A673 (cell line): ENCODE data around the gene CHMP3. TPM values are rescaled to one million over a fixed set of nuclear protein-coding genes. Genes with fewer than 3 reads are reported as not detected.

Source experiments
- BruUV-seq: library from RNA; stranded (reverse); fragments of 400-500 nt; replicated peaks from 2 replicates; lab custom pipeline; 2021; lab: Mats Ljungman, UMichigan
- CTCF ChIA-PET: fragments of 300-600 bp; sonication (Branson Sonifier 250); formaldehyde crosslinking; loops from one replicate; lab custom pipeline; 2022; ENCODE audit warnings: antibody characterized with exemption; lab: Charles Lee
- POLR2A ChIA-PET: fragments of 300-600 bp; sonication (Branson Sonifier 250); formaldehyde crosslinking; loops from one replicate; lab custom pipeline; 2022; ENCODE audit warnings: antibody characterized with exemption; ENCODE audit not compliant: low non-redundant PET; lab: Charles Lee
- DNase-seq: peaks from one replicate; pipeline ENCODE4 v3.0.0-alpha.2; 2015; ENCODE audit warnings: low spot score
- H3K27ac ChIP-seq: fragments of 200-600 bp; sonication (generic); 2 replicates; pipeline ENCODE4 v1.5.1; 2016; ENCODE audit warnings: mixed run types, low read depth, mild to moderate bottlenecking, mixed read lengths, antibody characterized with exemption, low read length; ENCODE audit not compliant: poor library complexity, severe bottlenecking
- H3K27me3 ChIP-seq: fragments of 200-600 bp; sonication (generic); replicated peaks from 2 replicates; pipeline ENCODE4 v1.6.1; 2017; ENCODE audit warnings: mixed run types, low read depth, mild to moderate bottlenecking, mixed read lengths, antibody characterized with exemption, low read length; ENCODE audit not compliant: insufficient read depth, poor library complexity
- H3K36me3 ChIP-seq: fragments of 200-600 bp; sonication (generic); 2 replicates; pipeline ENCODE4 v1.6.1; 2016; ENCODE audit warnings: mixed run types, mild to moderate bottlenecking, mixed read lengths, antibody characterized with exemption, low read length; ENCODE audit not compliant: insufficient read depth, poor library complexity, severe bottlenecking
- H3K4me1 ChIP-seq: fragments of 200-600 bp; sonication (generic); 2 replicates; pipeline ENCODE4 v1.6.1; 2017; ENCODE audit warnings: mixed run types, mild to moderate bottlenecking, mixed read lengths, antibody characterized with exemption, low read length; ENCODE audit not compliant: insufficient read depth, poor library complexity, severe bottlenecking
- H3K4me3 ChIP-seq: fragments of 200-600 bp; sonication (generic); 2 replicates; pipeline ENCODE4 v1.5.1; 2016; ENCODE audit warnings: low read depth, mixed run types, mild to moderate bottlenecking, mixed read lengths, low read length; ENCODE audit not compliant: poor library complexity, severe bottlenecking
- H3K9me3 ChIP-seq: fragments of 200-600 bp; sonication (generic); 2 replicates; pipeline ENCODE4 v1.6.1; 2016; ENCODE audit warnings: mixed run types, low read depth, mild to moderate bottlenecking, mixed read lengths, antibody characterized with exemption, low read length; ENCODE audit not compliant: poor library complexity, severe bottlenecking
- CTCF ChIP-seq: fragments of 300-800, 200-600 bp; sonication (generic); conservative IDR thresholded peaks from 2 replicates; pipeline ENCODE4 v1.5.1; 2017; ENCODE audit warnings: low read depth, mild to moderate bottlenecking, antibody characterized with exemption, low read length, moderate library complexity, mixed read lengths
- EZH2 ChIP-seq: fragments of 200-600 bp; sonication (generic); IDR thresholded peaks from 2 replicates; pipeline ENCODE4 v1.6.1; 2017; ENCODE audit warnings: borderline replicate concordance, low read depth, mild to moderate bottlenecking, mixed read lengths, antibody characterized with exemption, low read length; ENCODE audit not compliant: poor library complexity, severe bottlenecking
- intact Hi-C: fragments of 100-400 bp; cut with micrococcal nuclease; formaldehyde crosslinking; loops from one replicate; pipeline ENCODE4 v1.10.0; 2022; ENCODE audit not compliant: unreplicated experiment
- total RNA-seq: library from RNA; stranded (reverse); gene quantifications from 2 replicates; pipeline ENCODE4 v1.2.3, GENCODE V29; 2021

The CHMP3 gene
- total RNA-seq, 1 experiment from 2014 or later: 87.5 TPM

DNA sequence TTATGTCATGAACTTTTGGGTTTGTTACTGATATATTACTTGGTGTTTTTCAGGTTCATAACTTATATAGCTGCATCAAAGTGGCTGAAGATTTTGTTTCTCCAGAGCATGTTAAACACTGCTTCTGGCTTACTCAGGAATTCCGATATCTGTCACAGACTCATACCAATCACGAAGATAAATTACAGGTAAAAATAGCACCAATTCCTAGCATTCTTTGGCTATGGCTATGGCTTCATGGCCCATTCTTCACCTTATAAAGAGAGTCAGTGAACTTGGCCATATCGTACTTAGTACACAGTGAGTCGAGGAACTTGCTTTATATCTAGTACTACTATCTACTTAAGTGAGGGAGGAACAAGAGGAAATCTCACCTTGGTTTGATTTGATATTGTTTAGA, 72.2 kb downstream of the CHMP3 start:
- H3K4me1 ChIP-seq: no peaks in the 10 kb centered on the region
- H3K27ac ChIP-seq: no peak overlapping the region
- H3K27me3 ChIP-seq: no peaks in the 10 kb centered on the region
- no peak overlapping the region for H3K4me3 ChIP-seq
- DNase-seq: no peak
- no peaks in the 10 kb centered on the region for H3K9me3 ChIP-seq
- TF ChIP-seq CTCF (no peak), EZH2 (no peak)
- ChIA-PET POLR2A (no interaction called here), CTCF (no interaction called here)
- intact Hi-C loops: no loop called here
- BruUV-seq: no TSS peak
- peaks cover 73% of the 10 kb centered on the region for H3K36me3 ChIP-seq

DNA sequence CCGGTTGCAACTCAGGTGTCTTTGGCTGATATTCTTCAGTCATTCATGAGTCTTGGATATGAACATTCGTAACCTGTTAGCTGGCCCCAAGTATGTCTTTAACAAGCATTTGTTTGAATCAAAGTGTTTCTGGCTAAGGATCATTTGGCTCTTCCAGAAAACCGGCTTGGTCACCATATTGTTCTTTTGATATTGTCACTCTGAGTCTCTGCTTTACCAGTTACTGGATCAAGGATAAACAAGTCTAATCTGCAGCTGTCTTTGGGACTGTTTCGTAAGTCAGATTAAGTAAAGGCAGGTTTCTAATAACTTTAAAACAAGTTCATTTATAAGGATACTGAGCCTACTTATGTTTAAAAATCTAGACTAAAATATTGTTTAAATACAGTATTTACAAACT, 73.0 kb downstream of the CHMP3 start:
- no peaks in the 10 kb centered on the region for H3K4me1 ChIP-seq
- ChIA-PET POLR2A (no interaction called here), CTCF (no interaction called here)
- no TSS peak for BruUV-seq
- intact Hi-C loops: no loop called here
- no peak overlapping the region for H3K4me3 ChIP-seq
- no peak for DNase-seq
- no peak overlapping the region for H3K27ac ChIP-seq
- no peaks in the 10 kb centered on the region for H3K9me3 ChIP-seq
- no peak for TF ChIP-seq EZH2
- no peak for TF ChIP-seq CTCF
- H3K36me3 ChIP-seq: peaks cover 81% of the 10 kb centered on the region
- H3K27me3 ChIP-seq: no peaks in the 10 kb centered on the region

GRCh38 chr2:86489542-86489941, 73.7 kb downstream of the CHMP3 start:
- ChIA-PET POLR2A (no interaction called here), CTCF (no interaction called here)
- TF ChIP-seq EZH2 (no peak), CTCF (no peak)

More at GRCh38 chr2:86489542-86489941, 73.7 kb downstream of the CHMP3 start:
- DNase-seq: no peak
- H3K27me3 ChIP-seq: no peaks in the 10 kb centered on the region
- no peaks in the 10 kb centered on the region for H3K9me3 ChIP-seq
- no peak overlapping the region for H3K4me3 ChIP-seq
- intact Hi-C loops: no loop called here
- H3K27ac ChIP-seq: no peak overlapping the region
- no peaks in the 10 kb centered on the region for H3K4me1 ChIP-seq
- H3K36me3 ChIP-seq: peaks cover 88% of the 10 kb centered on the region
- BruUV-seq: no TSS peak
